ENCODE measurements around the gene EXTL2. TPM values are rescaled to one million over a fixed set of nuclear protein-coding genes. Genes with fewer than 3 reads are reported as not detected.

The EXTL2 gene
- total and polyA plus RNA-seq, 9 of the 15 experiments (the other 6 are each of a cell fraction or from before 2014, with no cell fraction given) = 8.5 to 40.7 (median 26.0) TPM

- TF ChIP-seq ZNF224 (CRISPR knock-in tag; IDR thresholded peaks at IDR 0.05) (no peak), CHD2 (IDR thresholded peaks at IDR 0.05; ENCODE audit: low read depth, low read length) (no peak), BRF1 (IDR thresholded peaks at IDR 0.05; ENCODE audit: borderline replicate concordance, extremely low read depth, insufficient read length) (no peak), ASH1L (IDR thresholded peaks at IDR 0.05; ENCODE audit: borderline replicate concordance, low read depth, partially characterized antibody) (no peak), BRCA1 (IDR thresholded peaks at IDR 0.05) (no peak), BRCA1 (CRISPR knock-in tag; IDR thresholded peaks at IDR 0.05) (no peak), ZNF766 (CRISPR knock-in tag; conservative IDR thresholded peaks at IDR 0.05) (no peak), ESRRA (IDR thresholded peaks at IDR 0.05; ENCODE audit: borderline replicate concordance, low read depth) (no peak), GTF2A2 (tag; IDR thresholded peaks at IDR 0.05) (0 out of 2 replicates have a peak, but pooled peaks have one; percentile 38), NCOA4 (IDR thresholded peaks at IDR 0.05; ENCODE audit: partially characterized antibody) (no peak), TBP (optimal IDR thresholded peaks at IDR 0.05; ENCODE audit: low read depth, low read length) (peak; percentile 65), NEUROD1 (IDR thresholded peaks at IDR 0.05; ENCODE audit: borderline replicate concordance, low read depth, low read length, partially characterized antibody) (no peak), ZNF431 (CRISPR knock-in tag; IDR thresholded peaks at IDR 0.05) (no peak), KDM1A (IDR thresholded peaks at IDR 0.05) (no peak), ZSCAN32 (CRISPR knock-in tag; IDR thresholded peaks at IDR 0.05) (no peak), C11orf30 (IDR thresholded peaks at IDR 0.05; ENCODE audit: low read depth) (no peak), PPARD (CRISPR knock-in tag; IDR thresholded peaks at IDR 0.05) (no peak), FOXJ2 (tag; IDR thresholded peaks at IDR 0.05) (no peak; the same call in 1 of the 2 replicates), ERF (CRISPR knock-in tag; IDR thresholded peaks at IDR 0.05) (no peak), E4F1 (CRISPR knock-in tag; IDR thresholded peaks at IDR 0.05; ENCODE audit: borderline replicate concordance) (no peak), PKNOX1 (IDR thresholded peaks at IDR 0.05) (no peak; the same call in none of the 2 replicates), RBM22 (IDR thresholded peaks at IDR 0.05; ENCODE audit: low read depth, low read length, poor library complexity, severe bottlenecking) (no peak), TBL1XR1 (IDR thresholded peaks at IDR 0.05; ENCODE audit: low read length in 2 of 2) (no peak), NCOR1 (IDR thresholded peaks at IDR 0.05) (no peak), ESRRB (CRISPR knock-in tag; IDR thresholded peaks at IDR 0.05; ENCODE audit: borderline replicate concordance) (no peak)
Observed at GRCh38 chr1:100894603-100895539, at the start of gene EXTL2 (continued).
